ENCODE data around the gene RASD1.
"Not testable (repeated sequence)": the region's sequence is repeated elsewhere in the genome, so short reads cannot be mapped to it uniquely, and the experiment has no call there.

The RASD1 gene

DNA sequence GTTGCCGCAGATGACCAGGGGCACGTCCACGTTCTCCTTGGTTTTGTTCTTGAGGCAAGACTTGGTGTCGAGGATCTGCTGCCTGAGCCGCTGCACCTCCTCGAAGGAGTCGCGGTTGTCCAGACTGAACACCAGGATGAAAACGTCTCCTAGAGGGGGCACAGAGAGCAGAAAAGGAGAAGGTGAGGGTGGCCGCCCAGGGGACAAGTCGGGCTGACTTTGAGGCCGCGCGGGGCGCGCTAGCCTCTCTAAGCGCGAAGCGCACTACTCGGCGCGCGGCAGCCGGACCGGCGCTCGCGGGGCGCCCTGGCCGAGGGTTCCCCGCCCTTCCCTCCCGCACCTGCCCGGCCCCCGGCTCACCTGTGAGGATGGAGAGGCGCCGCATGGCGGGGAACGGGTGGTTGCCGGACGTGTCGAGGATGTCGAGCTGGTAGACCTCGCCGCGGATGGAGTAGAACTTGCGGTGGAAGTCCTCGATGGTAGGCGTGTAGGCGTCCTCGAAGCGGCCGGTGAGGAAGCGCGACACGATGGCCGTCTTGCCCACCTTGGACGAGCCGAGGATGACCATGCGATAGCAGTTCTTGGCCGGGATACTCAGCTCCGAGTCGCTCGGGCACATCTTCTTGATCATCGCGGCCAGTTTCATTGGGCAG, 533 bp downstream of the RASD1 start:
- DNase-seq, result peak; percentile 9

DNA sequence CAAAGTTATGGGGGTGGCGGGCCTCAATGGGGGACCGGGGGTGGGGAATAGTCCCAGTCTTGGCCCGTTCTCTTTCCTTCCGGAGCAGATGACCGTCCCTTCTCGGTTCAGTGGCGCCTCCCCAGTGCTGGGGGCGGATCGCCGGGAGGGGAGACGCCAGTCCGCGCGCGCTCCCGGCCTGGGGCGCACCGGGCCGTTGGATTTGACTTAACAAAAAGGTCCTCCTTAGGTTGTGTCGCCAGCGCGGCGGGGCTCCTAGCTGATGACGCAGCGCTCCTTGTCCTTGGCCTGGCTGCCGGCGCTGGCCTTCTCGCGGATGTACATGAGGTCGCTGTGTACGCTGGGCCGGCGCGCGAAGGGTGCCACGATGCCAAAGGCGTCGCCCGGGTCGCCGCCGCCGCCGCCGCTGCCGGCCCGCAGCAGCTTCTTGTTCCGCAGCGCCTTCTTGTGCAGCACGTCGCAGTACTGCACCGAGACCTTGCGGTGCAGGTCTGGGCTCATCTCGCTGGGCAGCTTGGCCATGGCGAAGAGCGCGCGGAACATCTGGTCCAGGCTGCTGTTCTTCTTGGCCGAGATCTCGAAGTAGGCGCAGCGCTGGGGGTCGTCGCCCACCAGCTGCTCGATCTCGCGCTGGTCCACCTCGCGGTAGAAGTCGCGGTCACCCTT, 1.2 kb downstream of the RASD1 start:
- peak; percentile 50 for DNase-seq

DNA sequence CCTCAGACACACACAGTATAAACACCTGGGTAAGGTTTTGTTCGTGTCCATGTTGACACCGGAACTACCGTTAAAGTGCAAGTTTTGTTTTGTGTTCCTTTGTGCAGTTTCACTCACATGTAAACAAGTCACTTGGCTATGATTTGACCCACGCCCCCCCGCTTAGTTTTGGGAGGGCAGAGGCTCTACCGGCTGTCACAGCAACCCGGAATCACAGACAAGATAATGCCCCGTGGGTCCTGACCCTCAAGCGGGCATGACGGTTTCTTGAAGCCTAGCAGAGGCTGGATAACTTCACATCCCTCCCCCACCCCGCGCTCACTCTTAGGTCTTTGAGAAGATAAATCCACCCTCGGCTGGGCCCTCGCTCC, 1.7 kb downstream of the RASD1 start:
- no peak for DNase-seq

DNA sequence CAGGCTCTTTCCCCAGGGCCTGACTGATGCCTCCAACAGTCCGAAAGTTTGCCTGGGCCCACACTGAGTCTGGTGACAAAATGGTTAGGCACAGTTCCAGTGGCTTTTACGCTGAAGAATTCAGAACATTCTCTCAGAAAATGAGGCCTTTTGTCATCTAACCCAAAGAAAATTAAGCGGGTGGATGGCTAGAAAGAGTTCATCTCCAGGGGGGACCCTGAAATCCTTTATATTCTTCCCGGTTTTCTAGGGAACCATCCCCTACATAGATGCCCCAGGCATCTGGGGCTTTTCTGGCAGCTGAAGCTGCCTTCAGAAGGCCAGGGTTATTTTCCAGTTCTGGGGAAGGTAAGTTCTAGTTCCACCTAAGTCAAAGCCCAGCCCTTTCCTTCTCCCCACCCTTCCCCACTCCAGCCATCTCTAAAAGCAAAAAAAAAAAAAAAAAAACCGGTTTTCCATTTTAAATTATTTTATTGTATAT, 2.2 kb downstream of the RASD1 start:
- DNase-seq, result no peak

DNA sequence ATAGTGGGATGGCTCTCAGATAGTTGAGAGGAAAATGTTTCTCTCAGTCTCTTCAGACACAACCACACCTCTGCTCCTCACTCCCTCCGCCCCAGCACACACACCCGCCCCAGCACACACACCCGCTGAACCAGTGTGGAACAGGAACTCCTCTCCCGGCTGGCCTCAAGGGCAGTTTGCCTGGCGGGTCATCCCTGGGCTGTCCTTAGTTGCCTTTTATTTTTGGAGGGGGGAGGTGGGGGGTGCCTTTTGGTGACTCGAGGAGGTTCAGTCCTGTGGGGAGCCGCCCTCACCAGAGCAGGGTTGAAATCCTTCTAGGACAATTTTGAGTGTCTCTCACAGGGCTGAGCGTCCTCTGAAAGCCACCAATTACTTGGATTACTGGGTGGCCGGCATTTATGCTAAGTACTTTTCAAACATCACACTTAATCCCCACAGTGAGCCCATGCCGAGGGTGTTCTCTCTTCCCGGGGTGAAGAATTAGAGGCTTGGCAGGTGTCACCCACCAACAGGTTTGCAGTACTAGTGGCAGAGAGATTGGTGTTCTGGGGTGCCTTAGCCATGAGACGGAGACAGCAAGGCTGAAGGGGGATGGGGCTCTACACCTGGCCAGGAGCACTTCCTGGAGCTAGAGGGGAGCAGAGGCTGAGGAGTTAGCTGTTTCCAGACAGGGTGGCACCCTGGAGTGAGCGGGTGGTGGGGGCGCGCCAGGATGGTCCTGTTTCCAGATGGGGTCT, 2.8 kb downstream of the RASD1 start:
- DNase-seq, result no peak

DNA sequence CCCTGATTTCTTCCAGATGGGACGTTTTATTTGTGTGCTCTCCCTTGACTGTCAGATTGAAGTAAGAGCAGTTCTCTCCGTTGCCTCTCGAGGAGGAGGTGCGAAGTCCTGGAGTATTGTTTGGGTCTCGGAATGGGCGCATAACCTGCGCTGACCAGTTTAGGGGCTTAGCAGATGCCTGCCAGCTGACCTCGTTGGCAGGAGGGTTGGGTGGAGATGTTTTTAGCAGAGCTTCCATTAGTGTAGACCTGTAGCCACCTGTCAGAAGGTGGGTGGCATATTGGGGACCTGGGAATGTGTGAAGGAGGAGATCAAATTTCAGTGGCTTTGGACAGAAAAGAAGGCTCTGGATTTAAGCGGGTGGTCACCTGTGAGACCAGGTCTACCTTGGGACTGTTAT, 3.6 kb downstream of the RASD1 start:
- no peak for DNase-seq

DNA sequence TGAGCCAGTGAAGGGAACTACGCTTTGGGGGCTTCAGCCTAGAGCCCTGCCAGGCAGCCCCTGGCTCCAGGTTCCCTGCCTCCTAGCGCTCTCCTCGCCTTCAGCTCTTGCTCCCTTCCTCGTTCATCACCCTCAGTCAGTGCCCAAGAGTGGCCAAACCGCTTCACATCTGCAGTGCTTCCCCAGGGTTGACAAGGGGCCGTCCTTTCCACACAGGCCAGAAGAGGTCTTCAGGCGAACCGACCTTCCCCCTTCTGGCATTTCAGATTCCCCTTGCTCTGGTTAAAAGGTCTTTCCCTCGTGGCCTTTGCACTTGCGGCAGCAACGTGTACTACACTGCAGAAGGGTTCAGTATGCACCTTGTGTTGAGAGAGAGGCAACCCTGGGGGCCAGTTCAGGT, 4.1 kb downstream of the RASD1 start:
- no peak for DNase-seq

DNA sequence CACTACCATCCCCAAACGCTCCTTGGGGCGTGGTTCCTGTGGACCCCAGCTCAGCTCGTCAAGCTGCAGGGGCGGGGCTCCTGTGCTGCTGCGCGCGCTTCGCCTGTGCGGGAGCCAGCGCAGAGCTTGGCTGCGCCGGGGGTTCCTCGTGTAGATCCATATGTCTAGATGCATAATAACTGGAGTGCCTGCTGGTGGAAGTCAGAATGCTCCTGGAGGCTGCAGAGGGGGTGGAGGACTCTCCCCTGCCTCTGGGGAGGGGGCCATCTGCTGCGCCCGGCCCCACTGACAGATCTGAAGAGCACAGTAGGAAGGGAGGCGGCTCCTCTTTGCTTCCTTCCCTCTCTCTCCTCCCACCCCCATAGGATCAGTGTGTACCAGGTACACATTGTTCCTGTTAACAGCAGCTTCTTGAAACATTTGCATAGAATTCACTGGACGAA, 4.6 kb downstream of the RASD1 start:
- no peak for DNase-seq

DNA sequence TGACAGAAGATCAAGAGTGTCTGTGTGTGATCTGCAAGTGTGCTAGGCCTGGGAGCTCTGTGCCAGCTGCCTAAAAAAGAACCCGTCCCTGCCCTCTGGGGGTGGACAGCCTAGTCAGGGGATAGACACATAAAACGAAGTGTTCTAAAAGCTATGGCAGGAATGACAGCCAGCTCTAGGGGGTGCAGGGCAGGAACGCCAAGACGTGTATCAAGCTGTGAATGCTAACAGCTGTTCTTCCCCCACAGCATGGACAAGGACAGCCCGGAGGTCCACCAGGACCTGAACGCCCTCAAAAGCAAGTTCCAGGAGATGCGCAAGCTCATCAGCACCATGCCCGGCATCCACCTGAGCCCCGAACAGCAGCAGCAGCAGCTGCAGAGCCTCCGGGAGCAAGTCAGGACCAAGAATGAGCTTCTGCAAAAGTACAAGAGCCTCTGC, 5.1 kb downstream of the RASD1 start:
- no peak for DNase-seq

DNA sequence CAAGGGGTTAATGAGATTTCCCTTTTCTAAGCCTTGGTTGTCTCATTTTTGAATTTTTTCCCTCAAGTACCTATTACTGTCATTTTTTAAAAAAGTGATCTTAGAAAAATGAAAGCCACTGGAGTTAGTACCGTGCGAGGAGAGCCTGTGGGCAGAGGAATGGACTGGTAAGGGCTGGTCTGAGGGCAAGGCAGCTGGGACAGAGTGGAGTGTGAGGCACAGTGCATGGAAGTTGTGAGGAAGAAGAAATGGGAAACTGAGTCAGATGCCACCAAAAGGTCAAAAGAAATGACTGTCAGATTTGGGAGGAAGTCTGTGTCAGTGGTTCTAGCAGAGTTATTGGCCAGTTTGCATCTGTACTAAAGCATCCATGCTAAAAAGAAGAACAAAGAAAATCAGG, 8.2 kb downstream of the RASD1 start:
- no peak for DNase-seq

DNA sequence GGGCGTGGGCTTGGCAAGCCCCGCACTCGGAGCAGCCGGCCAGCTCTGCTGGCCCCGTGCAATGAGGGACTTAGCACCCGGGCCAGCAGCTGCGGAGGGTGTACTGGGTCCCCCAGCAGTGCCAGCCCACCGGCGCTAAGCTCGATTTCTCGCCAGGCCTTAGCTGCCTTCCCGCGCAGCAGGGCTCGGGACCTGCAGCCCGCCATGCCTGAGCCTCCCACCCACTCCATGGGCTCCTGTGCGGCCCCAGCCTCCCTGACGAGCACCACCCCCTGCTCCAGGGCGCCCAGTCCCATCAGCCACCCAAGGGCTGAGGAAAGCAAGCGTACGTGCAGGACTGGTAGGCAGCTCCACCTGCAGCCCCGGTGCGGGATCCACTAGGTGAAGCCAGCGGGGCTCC, 9.8 kb downstream of the RASD1 start:
- DNase-seq, result not testable (repeated sequence)

DNA sequence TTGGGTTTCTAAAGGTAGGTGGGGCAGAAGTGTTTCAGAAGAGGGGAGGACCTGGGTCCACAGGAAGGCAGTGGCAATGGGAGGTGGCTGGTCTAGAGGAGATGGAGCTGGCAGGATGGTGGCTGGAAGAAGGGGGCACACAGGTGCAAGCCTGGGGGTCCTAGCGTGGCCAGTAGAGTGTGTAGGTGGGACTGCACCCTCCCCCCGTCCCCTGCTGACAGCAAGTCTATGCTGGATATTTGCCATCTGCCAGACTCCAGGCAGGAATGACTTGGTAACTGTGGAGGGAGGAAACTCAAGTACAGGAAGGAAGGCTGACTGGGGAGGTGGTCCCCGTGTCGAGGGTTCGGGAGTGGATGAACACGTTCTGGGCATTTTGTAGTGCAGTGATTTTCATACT, 10.8 kb downstream of the RASD1 start:
- no peak for DNase-seq

DNA sequence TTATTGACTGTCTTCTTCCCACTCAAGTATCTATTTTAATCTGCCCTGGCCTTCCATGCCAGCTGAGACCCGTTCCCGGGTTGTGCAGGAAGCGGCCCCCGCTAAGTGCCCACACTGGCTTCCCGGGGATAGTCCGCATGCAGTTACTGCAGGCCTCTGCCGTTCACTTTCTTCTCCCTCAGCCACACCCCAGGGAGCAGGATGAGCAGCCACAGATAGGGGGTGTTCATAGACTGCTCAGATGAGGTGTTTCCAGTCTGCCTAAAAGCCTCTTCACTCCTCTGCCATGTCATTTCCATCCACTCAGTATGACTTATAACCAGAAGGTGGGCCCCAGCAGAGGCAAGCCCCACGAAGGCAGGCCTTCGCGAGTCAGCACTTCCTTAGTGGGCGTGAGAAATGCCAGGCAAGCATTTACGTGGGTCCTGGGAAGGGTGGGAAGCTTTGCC, 11.7 kb downstream of the RASD1 start:
- peak; percentile 7 for DNase-seq

DNA sequence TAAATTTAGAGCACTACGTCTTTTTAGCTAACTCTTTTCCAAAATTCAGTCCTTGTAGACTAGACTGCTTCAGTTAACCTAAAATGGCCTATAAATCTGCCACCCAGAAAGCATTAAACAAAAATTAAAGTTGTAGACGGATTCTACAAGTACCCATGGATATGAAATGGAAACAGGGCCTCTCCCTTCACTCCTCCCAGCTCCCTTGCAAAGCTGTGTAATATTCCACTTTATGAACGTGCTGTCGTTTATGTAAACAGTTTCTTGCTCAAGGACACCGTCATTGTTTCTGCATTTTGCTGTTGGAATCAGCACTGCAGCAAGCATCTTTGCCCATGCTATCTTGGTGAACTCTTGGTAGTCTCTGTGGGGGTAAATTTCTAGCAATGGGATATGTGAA, 14.3 kb downstream of the RASD1 start:
- no peak for DNase-seq

DNA sequence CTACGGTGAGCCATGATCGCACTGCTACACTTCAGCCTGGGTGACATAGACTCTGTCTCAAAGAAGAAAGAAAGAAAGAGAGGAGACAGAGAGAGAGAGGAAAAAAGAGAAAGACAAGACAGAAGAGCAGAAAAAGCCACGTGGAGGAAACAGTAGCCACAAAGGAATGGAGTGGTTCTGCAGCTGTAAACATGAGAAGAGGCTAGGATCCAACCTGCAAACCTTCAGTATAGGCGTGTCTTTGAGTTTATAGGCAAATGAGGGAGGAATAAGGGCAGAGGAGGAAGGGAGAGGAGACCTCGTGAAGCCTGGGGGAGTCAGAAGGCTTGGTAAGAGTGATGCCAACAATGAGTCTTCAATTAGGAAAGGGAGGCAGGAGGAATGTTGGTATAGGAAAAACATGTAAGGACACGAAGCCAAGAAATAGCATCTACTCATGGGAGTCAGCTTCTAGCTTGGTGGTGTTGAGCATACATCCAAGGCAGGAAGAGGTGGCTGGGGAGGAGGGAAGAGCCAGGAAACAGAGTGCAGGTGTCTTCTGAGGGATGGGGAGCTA, 15.5 kb downstream of the RASD1 start:
- DNase-seq, result no peak

DNA sequence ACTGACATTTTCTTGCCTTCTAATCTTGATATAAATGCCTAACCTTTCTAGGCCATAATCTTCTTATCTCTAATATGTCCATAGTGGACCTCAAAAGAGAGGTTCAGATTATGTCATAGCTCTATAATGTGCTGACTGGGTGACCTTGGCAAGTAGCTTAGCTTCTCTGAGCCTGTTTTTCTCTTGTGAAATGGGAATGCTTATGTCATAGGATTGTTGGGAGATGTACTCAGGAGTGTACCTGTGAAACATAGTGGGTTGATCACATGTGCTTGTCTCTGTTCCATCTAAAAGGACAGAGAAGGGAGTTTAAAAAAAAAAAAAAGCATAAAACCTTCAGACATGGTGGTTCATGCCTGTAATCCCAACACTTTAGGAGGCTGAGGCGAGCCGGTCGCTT, 17.0 kb downstream of the RASD1 start:
- no peak for DNase-seq

DNA sequence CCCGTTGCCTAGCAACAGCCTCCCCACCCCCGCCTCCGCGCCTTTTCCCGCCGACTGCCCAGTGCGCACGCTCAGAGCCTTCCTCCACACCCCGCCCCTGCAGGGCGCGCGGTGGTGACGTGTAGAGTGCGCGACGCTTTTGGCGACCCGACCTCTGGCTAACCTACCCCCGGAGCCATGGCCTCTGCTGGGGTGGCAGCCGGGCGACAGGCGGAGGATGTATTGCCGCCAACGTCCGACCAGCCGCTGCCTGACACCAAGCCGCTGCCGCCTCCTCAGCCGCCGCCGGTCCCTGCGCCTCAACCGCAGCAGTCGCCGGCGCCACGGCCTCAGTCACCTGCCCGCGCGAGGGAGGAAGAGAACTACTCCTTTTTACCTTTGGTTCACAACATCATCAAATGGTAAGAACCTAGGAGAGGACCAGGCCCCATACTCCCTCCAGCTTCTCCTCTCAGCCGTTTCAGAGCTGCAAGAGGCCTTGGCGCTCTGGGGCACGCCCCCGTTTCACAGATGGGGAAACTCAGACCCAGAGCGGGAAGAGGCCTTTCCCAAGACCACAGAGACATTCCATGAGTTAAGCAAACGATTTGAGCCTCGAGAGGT, 19.2 kb downstream of the RASD1 start, which contains the start of gene MED9:
Gene MED9 (plus strand): TSS at position 136 of the 603 bp plus-strand sequence. CDS start 42 bp downstream, at position 178.
- DNase-seq, result peak; percentile 91

DNA sequence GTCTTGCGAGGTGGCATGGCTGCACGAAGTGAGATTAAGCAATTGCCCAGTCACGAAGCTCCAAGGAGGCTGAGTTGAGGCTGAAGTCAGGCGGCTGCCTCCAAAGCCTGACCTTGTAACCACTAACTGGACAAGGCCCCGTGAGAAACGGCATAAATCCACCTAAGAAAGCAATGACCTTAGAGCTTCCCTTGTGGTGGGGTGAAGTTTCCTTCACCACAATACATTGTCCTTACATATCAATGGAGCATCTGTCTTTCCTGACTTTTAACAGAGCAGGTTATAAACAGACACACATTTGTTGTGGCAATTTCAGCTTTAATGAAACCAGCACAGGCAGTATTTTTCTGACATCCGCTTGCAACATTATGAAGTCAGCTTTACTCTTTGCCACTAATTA, 21.9 kb downstream of the RASD1 start:
- no peak for DNase-seq

DNA sequence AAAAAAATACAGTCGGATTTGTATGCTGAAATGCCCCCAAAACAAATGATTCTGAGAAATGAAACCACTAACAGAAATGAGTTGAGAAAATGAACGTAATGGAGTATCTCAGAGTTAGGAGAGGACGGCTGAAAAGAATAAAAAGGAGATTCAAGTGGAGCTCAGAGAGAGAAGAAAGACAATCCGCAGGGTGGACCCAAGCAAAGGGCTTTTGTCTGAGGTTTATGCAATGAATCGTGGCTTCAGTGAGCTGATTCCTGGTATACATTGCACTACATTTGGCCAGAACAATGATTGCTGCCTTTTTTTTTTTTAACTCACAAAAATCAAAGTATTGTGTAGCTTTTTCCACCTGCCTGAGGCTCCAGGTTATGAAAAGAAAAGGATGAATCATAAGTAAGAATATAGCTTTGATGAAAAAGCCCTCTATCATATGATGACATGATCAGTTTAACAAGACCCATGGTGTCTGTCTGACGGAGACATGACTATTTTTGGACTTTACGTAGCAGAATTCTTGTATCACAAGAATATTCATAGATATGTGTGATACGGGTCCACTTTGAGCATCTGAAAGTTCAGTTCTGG, 23.8 kb downstream of the RASD1 start:
- DNase-seq, result no peak

DNA sequence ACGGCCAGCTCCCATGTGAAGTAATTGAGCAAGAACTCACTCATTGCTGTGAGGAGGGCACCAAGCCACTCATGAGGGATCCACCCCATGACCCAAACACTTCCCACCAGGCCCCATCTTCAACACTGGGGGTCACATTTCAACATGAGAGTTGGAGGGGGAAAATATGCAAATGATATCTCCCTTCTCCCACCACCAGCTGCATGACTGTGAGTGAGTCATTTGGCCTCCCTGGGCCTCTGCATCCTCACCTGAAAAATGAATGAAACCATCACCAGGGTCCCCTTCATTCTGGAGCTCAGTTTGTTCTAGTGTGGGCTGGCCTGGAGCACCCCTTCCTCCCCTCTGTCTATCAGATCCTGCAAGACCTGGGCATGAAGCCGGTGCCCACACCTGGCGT, 26.2 kb downstream of the RASD1 start:
- DNase-seq, result no peak

DNA sequence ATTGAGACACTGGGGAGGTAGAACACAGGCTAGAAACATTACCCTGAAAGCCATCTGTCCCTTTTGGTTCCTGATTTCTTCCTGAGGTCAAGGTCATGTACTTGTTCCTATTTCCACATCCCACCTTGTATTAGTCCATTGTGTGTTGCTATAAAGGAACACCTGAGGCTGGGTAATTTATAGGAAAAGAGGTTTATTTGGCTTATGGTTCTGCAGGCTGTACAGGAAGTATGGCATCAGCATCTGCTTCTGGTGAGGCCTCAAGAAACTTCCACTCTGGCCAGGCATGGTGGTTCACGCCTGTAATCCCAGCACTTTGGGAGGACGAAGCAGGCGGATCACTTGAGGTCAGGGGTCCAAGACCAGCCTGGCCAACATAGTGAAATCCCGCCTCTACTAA, 26.8 kb downstream of the RASD1 start:
- DNase-seq, result no peak

Measured in fibroblast of skin of back (primary cell).